Stimulated activated CD4-positive, alpha-beta T cell treated with anti-CD3 and anti-CD28 coated beads, Interleukin-2, amount 100 ng/mL, for 4 hours (primary cell): ENCODE measurements around the gene TOLLIP.
A peak's percentile ranks its signal among the peaks of the same experiment; 100 is the strongest.
"Not testable (repeated sequence)": the region's sequence is repeated elsewhere in the genome, so short reads cannot be mapped to it uniquely, and the experiment has no call there.

Source experiments
- DNase-seq: peaks from one replicate; pipeline ENCODE4 v3.0.0-alpha.2; 2020; ENCODE audit warnings: low read depth

The TOLLIP gene

GRCh38 chr11:1281326-1281973 is 28.0 kb downstream of the TOLLIP start:
- DNase-seq: no peak

GRCh38 chr11:1280116-1281035 is 29.1 kb downstream of the TOLLIP start:
- no peak for DNase-seq

GRCh38 chr11:1279674-1280055 is 29.8 kb downstream of the TOLLIP start:
- no peak for DNase-seq

DNA sequence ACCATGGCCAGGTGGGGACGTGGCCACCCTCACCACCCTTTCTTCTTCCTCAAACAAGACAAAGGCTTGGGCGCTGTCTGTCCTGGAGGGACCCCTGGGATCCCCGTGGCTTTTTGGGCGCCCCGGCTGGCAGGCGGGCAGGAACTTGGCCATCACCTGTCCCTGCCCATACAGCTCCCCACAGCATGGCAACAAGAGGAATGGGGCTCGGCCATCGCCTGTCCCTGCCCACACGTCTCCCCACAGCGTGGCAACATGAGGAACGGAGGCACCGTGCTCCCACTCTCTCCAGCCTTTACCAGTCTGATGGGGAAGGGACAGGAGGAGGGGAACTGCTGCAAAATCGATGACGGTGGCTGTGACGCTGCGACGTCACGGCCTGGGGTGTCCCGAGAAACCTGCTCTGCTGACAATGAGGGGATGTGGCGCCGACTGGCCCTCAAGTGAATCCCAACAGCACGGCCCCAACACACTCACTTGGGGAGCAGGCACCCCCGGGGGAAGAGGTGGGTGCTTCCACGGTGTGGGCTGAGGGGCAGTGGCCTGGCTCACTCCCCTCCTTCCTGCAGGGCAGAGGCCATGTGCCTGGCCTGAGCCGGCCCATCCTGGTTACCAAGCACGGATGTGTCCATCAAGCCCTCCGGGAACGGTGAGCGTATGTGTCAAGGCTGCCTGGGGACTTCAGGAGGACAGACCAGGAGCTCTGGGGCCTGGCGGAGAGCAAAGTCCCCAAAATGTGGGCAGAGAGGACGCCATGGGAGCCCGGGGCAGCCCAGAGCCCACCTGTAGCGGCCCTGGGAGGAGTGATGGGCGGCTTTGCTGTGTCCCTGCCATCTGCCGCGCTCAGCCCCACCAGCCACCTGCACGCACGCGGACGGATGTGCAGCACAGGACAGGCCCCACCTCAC is 30.4 kb downstream of the TOLLIP start:
- no peak for DNase-seq

GRCh38 chr11:1277936-1278512 is 31.4 kb downstream of the TOLLIP start:
- DNase-seq: no peak

- no peak for DNase-seq
Observed at GRCh38 chr11:1276866-1277615, 32.4 kb downstream of the TOLLIP start.

DNA sequence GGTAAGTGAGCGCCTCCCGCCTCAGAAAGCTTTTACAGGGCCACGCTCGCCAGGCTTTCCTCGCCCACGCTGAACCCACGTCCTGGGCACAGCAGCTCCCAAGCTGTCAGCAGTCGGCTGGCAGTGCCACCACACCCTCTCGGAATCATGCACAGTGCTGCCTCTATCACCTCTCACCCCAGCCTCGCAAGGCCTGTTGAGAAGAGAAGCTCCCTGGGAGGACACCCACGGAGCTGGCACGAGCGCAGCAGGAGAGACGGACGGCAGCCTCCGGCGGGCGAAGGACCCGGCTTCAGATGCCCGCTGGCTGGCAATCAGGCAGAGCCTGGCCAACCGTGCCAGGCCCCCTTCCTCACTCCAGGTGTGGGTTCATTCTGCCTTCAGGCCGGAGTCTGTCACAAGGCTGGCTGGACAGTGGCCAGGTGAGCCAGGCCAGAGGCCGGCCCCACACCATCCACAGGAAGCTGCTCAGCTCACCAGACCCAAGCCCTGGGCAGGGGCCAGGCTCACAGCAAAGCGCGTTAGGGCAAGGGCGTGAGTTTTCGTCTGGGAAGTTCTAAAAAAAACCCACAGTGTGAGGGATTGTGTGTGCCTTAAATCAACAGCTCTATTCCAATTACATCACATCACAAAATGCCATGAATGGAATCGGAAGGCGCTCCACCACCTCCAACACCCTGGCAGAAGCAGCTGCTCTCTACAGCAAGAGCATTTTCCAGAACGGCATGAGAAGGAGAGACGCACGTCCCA is 33.2 kb downstream of the TOLLIP start:
- DNase-seq: no peak

- no peak for DNase-seq
Observed at GRCh38 chr11:1275021-1275420, 34.4 kb downstream of the TOLLIP start.

- no peak for DNase-seq
Observed at GRCh38 chr11:1274501-1274900, 34.9 kb downstream of the TOLLIP start.

- DNase-seq: no peak
Observed at GRCh38 chr11:1272531-1272930, 36.9 kb downstream of the TOLLIP start.

- no peak for DNase-seq
Observed at GRCh38 chr11:1271927-1272326, 37.5 kb downstream of the TOLLIP start.

- no peak for DNase-seq
Observed at GRCh38 chr11:1271406-1271805, 38.0 kb downstream of the TOLLIP start.

GRCh38 chr11:1271002-1271401 is 38.4 kb downstream of the TOLLIP start:
- DNase-seq: no peak

DNA sequence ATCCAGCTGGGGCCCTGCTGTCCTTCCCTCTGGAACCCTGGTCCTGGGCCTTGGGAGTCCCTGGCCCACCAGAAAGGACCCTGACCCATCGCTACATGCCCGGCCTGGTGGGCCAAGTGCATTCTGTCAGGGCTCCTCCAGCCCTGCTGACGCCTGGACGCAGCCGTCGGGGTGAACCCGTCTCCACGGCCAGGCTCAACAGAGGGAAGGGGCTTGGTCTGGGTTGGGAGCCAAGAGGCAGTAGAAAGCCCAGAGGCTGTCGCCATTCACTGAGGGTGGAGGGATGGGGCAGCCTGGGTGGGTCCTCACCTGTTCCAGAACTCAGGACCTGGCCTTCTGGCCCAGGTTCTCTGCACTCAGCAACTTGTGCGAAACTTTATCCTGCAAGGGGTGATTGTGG is 39.0 kb downstream of the TOLLIP start:
- DNase-seq: no peak

- no peak for DNase-seq
Observed at GRCh38 chr11:1269957-1270356, 39.5 kb downstream of the TOLLIP start.

GRCh38 chr11:1267441-1268100 is 41.9 kb downstream of the TOLLIP start:
- no peak for DNase-seq

- not testable (repeated sequence) for DNase-seq
Observed at GRCh38 chr11:1266976-1267375, 42.5 kb downstream of the TOLLIP start.

DNA sequence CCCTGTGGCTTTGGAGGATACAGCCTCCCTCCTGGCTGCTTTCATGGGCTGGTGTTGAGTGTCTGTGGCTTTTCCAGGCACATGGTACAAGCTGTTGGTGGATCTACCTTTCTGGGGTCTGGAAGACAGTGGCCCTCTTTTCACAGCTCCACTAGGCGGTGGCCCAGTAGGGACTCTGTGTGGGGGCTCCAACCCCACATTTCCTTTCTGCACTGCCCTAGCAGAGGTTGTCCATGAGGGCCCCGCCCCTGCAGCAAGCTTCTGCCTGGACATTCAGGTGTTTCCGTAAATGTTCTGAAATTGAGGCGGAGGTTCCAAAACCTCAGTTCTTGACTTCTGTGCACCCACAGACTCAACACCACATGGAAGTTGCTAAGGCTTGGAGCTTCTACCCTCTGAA is 44.0 kb downstream of the TOLLIP start:
- not testable (repeated sequence) for DNase-seq

- peak; percentile 25 for DNase-seq
Observed at GRCh38 chr11:1264444-1264843, 45.0 kb downstream of the TOLLIP start.

DNA sequence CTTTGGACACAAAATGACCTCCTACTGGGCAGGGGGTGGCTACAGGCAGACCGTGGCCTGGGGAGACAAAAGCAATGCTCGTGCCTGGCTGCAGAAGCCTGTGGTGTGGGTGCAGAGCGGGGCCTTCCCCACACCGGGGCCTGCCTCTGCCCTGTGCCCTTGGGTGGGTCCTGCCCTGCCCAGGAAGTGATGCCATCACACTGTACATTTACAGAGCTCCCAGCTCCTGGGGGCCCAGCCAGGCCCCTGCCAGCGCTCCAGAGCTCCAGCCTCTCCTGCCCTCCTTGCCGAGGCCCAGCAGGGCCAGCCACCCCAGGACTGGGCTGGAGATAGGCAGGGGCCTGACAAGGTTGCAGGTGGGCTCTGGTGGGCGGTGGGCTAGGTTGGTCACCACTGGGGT is 46.4 kb downstream of the TOLLIP start:
- no peak for DNase-seq
